Stomach (tissue), 9 donors: ENCODE measurements around the gene CUEDC1. TPM values are rescaled to one million over a fixed set of nuclear protein-coding genes. Genes with fewer than 3 reads are reported as not detected.
"Not testable (repeated sequence)": the region's sequence is repeated elsewhere in the genome, so short reads cannot be mapped to it uniquely, and the experiment has no call there.

Experiments
- DNase-seq, 2 donors: peaks; one replicate each; pipeline versions ENCODE4 v3.0.0 to v3.0.0-alpha.2; 2013 to 2019
- H3K27ac ChIP-seq, 5 donors: fragments of 200-600 bp in 4 of 5; sonication (generic) in 4 of 5; one replicate each; pipeline ENCODE4 v1.5.1; 2013 to 2019; ENCODE audit warnings: mild to moderate bottlenecking in 1 of 5, moderate library complexity in 1 of 5
- H3K27me3 ChIP-seq, 3 donors: fragments of 200-600 bp; sonication (generic); one replicate each; pipeline ENCODE4 v1.5.1; 2017 to 2019; ENCODE audit warnings: mixed run types in 1 of 3
- H3K36me3 ChIP-seq, 4 donors: fragments of 200-600 bp; sonication (generic); 1 replicate in 3 of 4; 2 replicates in 1 of 4; pipeline ENCODE4 v1.5.1; 2016 to 2019
- H3K4me1 ChIP-seq, 4 donors: fragments of 200-600 bp; sonication (generic); one replicate each; pipeline ENCODE4 v1.5.1; 2016 to 2019
- H3K4me3 ChIP-seq, 4 donors: fragments of 200-600 bp; sonication (generic) in 3 of 4; one replicate each; pipeline ENCODE4 v1.5.1; 2016 to 2019; ENCODE audit warnings: mild to moderate bottlenecking in 1 of 4
- H3K9me3 ChIP-seq, 4 donors: fragments of 200-600 bp; sonication (generic); one replicate each; pipeline ENCODE4 v1.5.1; 2016 to 2019
- CTCF ChIP-seq, 7 experiments: fragments of 450-650 bp in 4 of 7; fragments of 200-600 bp in 3 of 7; sonication (generic) in 3 of 7; IDR thresholded peaks; one replicate each; pipeline ENCODE4 v1.5.1; 2016 to 2019; ENCODE audit warnings: antibody characterized with exemption in 7 of 7, control low read depth in 2 of 7, mild to moderate bottlenecking in 1 of 7
- EP300 ChIP-seq: sonication (generic); formaldehyde crosslinking; IDR thresholded peaks from one replicate; pipeline ENCODE4 v1.6.1; 2017; ENCODE audit warnings: antibody characterized with exemption
- POLR2A ChIP-seq, 4 donors: fragments of 450-650 bp; IDR thresholded peaks; one replicate each; pipeline ENCODE4 v1.6.1; 2016; ENCODE audit warnings: antibody characterized with exemption in 4 of 4, control low read depth in 2 of 4, mild to moderate bottlenecking in 1 of 4, moderate library complexity in 1 of 4
- POLR2AphosphoS5 ChIP-seq, 3 donors: sonication (generic); formaldehyde crosslinking; IDR thresholded peaks; one replicate each; pipeline ENCODE4 v1.6.1; 2016; ENCODE audit warnings: antibody characterized with exemption in 3 of 3
- whole genome bisulfite sequencing, 5 donors: extraction: QIAGEN DNeasy Blood & Tissue Kit in 3 of 5; methylation state at CpG; one replicate each; pipeline versions ENCODE4 v1.1.5 to v1.1.7; 2013 to 2018; 5-methylcytosine and 5-hydroxymethylcytosine counted together
- intact Hi-C: fragments of 100-400 bp; cut with DNase I; formaldehyde crosslinking; loops from one replicate; pipeline ENCODE4 v1.15.1; 2023; ENCODE audit warnings: low total_unique reads
- polyA plus RNA-seq, 3 donors: library from polyadenylated mRNA; stranded (reverse); fragments of 200-250 nt; gene quantifications; one replicate each; pipeline ENCODE4 v1.2.3, GENCODE V29; 2013
- total RNA-seq, 5 donors: library from RNA; depleted of rRNA; stranded (reverse); fragments of >200 nt; gene quantifications; one replicate each; pipeline versions ENCODE4 v1.1.0 to v1.2.3, GENCODE V29; 2014 to 2016
- donor health status: healthy with polysubstance abuse.
- donor health status: Bipolar disorder and iron deficiency.
- donor health status: healthy.

CUEDC1 gene
- total and polyA plus RNA-seq, 8 donors, result 10.5 to 111 (median 21.7) TPM

GRCh38 chr17:57852092-57852954, 102.9 kb downstream of the CUEDC1 start:
- Histone ChIP-seq H3K4me3 (peak overlapping the region in 1 of 4 donors; percentile 10), H3K9me3 (no peaks in the 10 kb centered on the region), H3K27ac (peak overlapping the region; percentile 79 to 97 (median 95)), H3K36me3 (peaks cover 0 to 12% (median 11%) of the 10 kb centered on the region in 4 donors), H3K27me3 (no peaks in the 10 kb centered on the region), H3K4me1 (peaks cover 61 to 85% (median 77%) of the 10 kb centered on the region in 4 donors)
- no peak for DNase-seq
- 36 to 52% (median 47%) methylated on average over 5 to 9 of the region's 9 CpGs for WGBS, 5 donors
- no peak for TF ChIP-seq POLR2A (IDR thresholded peaks at IDR 0.05)
- TF ChIP-seq POLR2AphosphoS5 (IDR thresholded peaks at IDR 0.05), result no peak
- TF ChIP-seq EP300, result no peak
- no peak for TF ChIP-seq CTCF (IDR thresholded peaks at IDR 0.05)
- intact Hi-C loops, result loop anchor here (10.0 kb wide), 1 partner anchor 262 kb away; no protein-coding TSS in a partner anchor

- Histone ChIP-seq H3K4me3 (peak within 1 kb of the TSS; percentile 75 to 94 (median 89)), H3K27me3 (no peaks in the 10 kb centered on the region), H3K9me3 (no peaks in the 10 kb centered on the region), H3K27ac (peak within 1 kb of the TSS; percentile 92 to 97 (median 95)), H3K36me3 (peaks cover 0 to 31% (median 25%) of the 10 kb centered on the region in 4 donors), H3K4me1 (peaks cover 54 to 80% (median 65%) of the 10 kb centered on the region in 4 donors)
- intact Hi-C loops, result loop anchor here (10.0 kb wide), 1 partner anchor 265 kb away; no protein-coding TSS in a partner anchor
- TF ChIP-seq POLR2A (IDR thresholded peaks at IDR 0.05) (peak in 1 of 4 donors; percentile 4), CTCF (IDR thresholded peaks at IDR 0.05) (peak in 1 of 7 experiments; percentile 23), EP300 (no peak), POLR2AphosphoS5 (IDR thresholded peaks at IDR 0.05) (peak; percentile 90 to 99 (median 97))
- WGBS, 5 donors, result 0 to 2% (median 1%) methylated on average over 45 to 57 of the region's 57 CpGs
- DNase-seq, result peak; percentile 98 to 99
Observed at GRCh38 chr17:57849874-57850754, 105.1 kb downstream of the CUEDC1 start, which contains the start of gene MRPS23. MRPS23 (minus strand) TSS chr17:57850044; CDS start chr17:57850010, 34 bp downstream.

GRCh38 chr17:57849163-57849873, 105.9 kb downstream of the CUEDC1 start:
- Histone ChIP-seq H3K27me3 (no peaks in the 10 kb centered on the region), H3K9me3 (no peaks in the 10 kb centered on the region), H3K27ac (peak overlapping the region; percentile 72 to 97 (median 95)), H3K4me1 (peaks cover 49 to 77% (median 57%) of the 10 kb centered on the region in 4 donors), H3K4me3 (peak overlapping the region; percentile 75 to 94 (median 89)), H3K36me3 (peaks cover 0 to 36% (median 32%) of the 10 kb centered on the region in 4 donors)
- WGBS, 5 donors, result 13 to 17% (median 14%) methylated on average over 26 to 27 of the region's 27 CpGs
- no peak for DNase-seq
- intact Hi-C loops, result no loop called here
- no peak for TF ChIP-seq EP300
- TF ChIP-seq POLR2AphosphoS5 (IDR thresholded peaks at IDR 0.05), result no peak
- TF ChIP-seq POLR2A (IDR thresholded peaks at IDR 0.05), result no peak
- no peak for TF ChIP-seq CTCF (IDR thresholded peaks at IDR 0.05)

GRCh38 chr17:57846056-57846945, 108.9 kb downstream of the CUEDC1 start:
- H3K27ac ChIP-seq, H3K27me3 ChIP-seq, H3K9me3 ChIP-seq, intact Hi-C loops, H3K4me3 ChIP-seq, DNase-seq: not testable (repeated sequence)
- Histone ChIP-seq H3K4me1 (peaks cover 22 to 61% (median 38%) of the 10 kb centered on the region in 4 donors), H3K36me3 (peaks cover 0 to 45% (median 39%) of the 10 kb centered on the region in 4 donors)
- 82 to 91% (median 83%) methylated on average over 19 to 31 of the region's 32 CpGs for WGBS, 5 donors
